ENCODE data around the gene HIP1. TPM values are rescaled to one million over a fixed set of nuclear protein-coding genes. Genes with fewer than 3 reads are reported as not detected.
"Not testable (repeated sequence)": the region's sequence is repeated elsewhere in the genome, so short reads cannot be mapped to it uniquely, and the experiment has no call there.

HIP1 gene
- polyA plus RNA-seq, 2 of the 4 experiments (the other 2 are of a cell fraction), result 17.3 to 33.4 TPM

GRCh38 chr7:75776295-75776971 is 37.7 kb upstream of the HIP1 start:
- no peak overlapping the region for H3K27ac ChIP-seq
- ChIA-PET CTCF (interaction anchor here (0.5 to 1.6 kb wide), 3 partner anchors 12 to 80 kb away, joined by 3 to 5 read pairs (median 5); no protein-coding TSS in a partner anchor), POLR2A (no interaction called here)
- WGBS (ENCODE audit: missing lambda C conversion rate), result 53% methylated on average over 11 of the region's 12 CpGs
- peak in 1 of 2 experiments; percentile 59 for DNase-seq (ENCODE audit: low read depth in 1 of 2, low spot score in 1 of 2)
- H3K4me3 ChIP-seq, result no peak overlapping the region
- TF ChIP-seq POLR2AphosphoS2 (conservative IDR thresholded peaks at IDR 0.05; ENCODE audit: low read length) (no peak), PBX3 (IDR thresholded peaks at IDR 0.05) (no peak), RAD21 (conservative IDR thresholded peaks at IDR 0.05 in 1 of 2, IDR thresholded peaks at IDR 0.05 in 1 of 2) (0 out of 5 replicates have a peak, but pooled peaks of 1 of the 2 experiments have one; percentile 19), NR3C1 (IDR thresholded peaks at IDR 0.05) (no peak), RNF2 (IDR thresholded peaks at IDR 0.05; ENCODE audit: borderline replicate concordance, low read depth) (no peak), JUNB (IDR thresholded peaks at IDR 0.05) (no peak)
- peak; percentile 32 to 72; a peak in 3 of 6 replicates for ATAC-seq
- H3K4me1 ChIP-seq, result peaks cover 12% of the 10 kb centered on the region
- FAIRE-seq, result no peak
- no peaks in the 10 kb centered on the region for H3K9me3 ChIP-seq
- H3K4me2 ChIP-seq, result no peak overlapping the region

- 90% methylated on average over 6 of the region's 6 CpGs for WGBS (ENCODE audit: missing lambda C conversion rate)
- peak overlapping the region in 1 of 2 experiments; percentile 9; a peak in 1 of 6 replicates for H3K27ac ChIP-seq
- H3K4me3 ChIP-seq; FAIRE-seq; DNase-seq (ENCODE audit: low read depth in 1 of 2, low spot score in 1 of 2); ATAC-seq; POLR2A ChIA-PET; CTCF ChIA-PET; H3K9me3 ChIP-seq; H3K4me2 ChIP-seq: not testable (repeated sequence)
- peaks cover 12% of the 10 kb centered on the region for H3K4me1 ChIP-seq
Observed at GRCh38 chr7:75773958-75774357, 35.2 kb upstream of the HIP1 start.

- peaks cover 12% of the 10 kb centered on the region for H3K4me1 ChIP-seq
- POLR2A ChIA-PET, result no interaction called here
- H3K9me3 ChIP-seq, result no peaks in the 10 kb centered on the region
- TF ChIP-seq JUN (IDR thresholded peaks at IDR 0.05) (no peak), CEBPB (IDR thresholded peaks at IDR 0.05) (no peak), RARB (CRISPR knock-in tag; IDR thresholded peaks at IDR 0.05) (0 out of 2 replicates have a peak, but pooled peaks have one; percentile 59), MAX (IDR thresholded peaks at IDR 0.05) (0 out of 2 replicates have a peak, but pooled peaks have one; percentile 26), EP300 (IDR thresholded peaks at IDR 0.05) (0 out of 5 replicates have a peak, but pooled peaks of 1 of the 2 experiments have one; percentile 11), GATA3 (IDR thresholded peaks at IDR 0.05; ENCODE audit: borderline replicate concordance) (peak; percentile 41; the same call in 1 of the 2 replicates), FOSL2 (IDR thresholded peaks at IDR 0.05) (no peak), FOSL2 (CRISPR knock-in tag; IDR thresholded peaks at IDR 0.05) (0 out of 2 replicates have a peak, but pooled peaks have one; percentile 5)
- H3K4me2 ChIP-seq, result peak within 1 kb of the TSS; percentile 49
- peak; percentile 62 to 71; a peak in 4 of 6 replicates for ATAC-seq
- no peak for FAIRE-seq
- CTCF ChIA-PET, result interaction anchor here (0.9 to 1.5 kb wide), 2 partner anchors 10 to 248 kb away, joined by 3 to 12 read pairs; no protein-coding TSS in a partner anchor
- H3K27ac ChIP-seq, result peak within 1 kb of the TSS; percentile 19 to 71; a peak in 4 of 6 replicates
- WGBS (ENCODE audit: missing lambda C conversion rate), result 40% methylated on average over 9 of the region's 9 CpGs
- no peak within 1 kb of the TSS for H3K4me3 ChIP-seq
- DNase-seq (ENCODE audit: low read depth in 1 of 2, low spot score in 1 of 2), result peak in 1 of 2 experiments; percentile 76
Observed at GRCh38 chr7:75772081-75773077, 33.6 kb upstream of the HIP1 start, which contains the start of gene CCL26. TSS of gene CCL26 (minus strand) at chr7:75772211. CDS start at chr7:75772176, 35 bp downstream.

- Histone ChIP-seq H3K4me1 (peaks cover 12% of the 10 kb centered on the region), H3K4me3 (no peak overlapping the region), H3K27ac (peak overlapping the region in 1 of 2 experiments; percentile 71; a peak in 3 of 6 replicates), H3K4me2 (no peak overlapping the region), H3K9me3 (no peaks in the 10 kb centered on the region)
- 90% methylated on average over 1 of the region's 1 CpG for WGBS (ENCODE audit: missing lambda C conversion rate)
- ATAC-seq, result no peak
- ChIA-PET POLR2A (no interaction called here), CTCF (interaction anchor here (1.5 kb wide), 1 partner anchor 9 kb away, joined by 12 read pairs; no protein-coding TSS in a partner anchor)
- DNase-seq (ENCODE audit: low read depth in 1 of 2, low spot score in 1 of 2), result no peak
- FAIRE-seq, result no peak
- TF ChIP-seq CEBPB (IDR thresholded peaks at IDR 0.05) (no peak), E2F6 (IDR thresholded peaks at IDR 0.05; ENCODE audit: borderline replicate concordance, low read depth) (no peak), KDM1A (IDR thresholded peaks at IDR 0.05; ENCODE audit: low read depth) (no peak), NR3C1 (IDR thresholded peaks at IDR 0.05) (no peak), EHMT2 (IDR thresholded peaks at IDR 0.05; ENCODE audit: low read depth) (no peak), ZNF302 (CRISPR knock-in tag; IDR thresholded peaks at IDR 0.05) (no peak), MAZ (IDR thresholded peaks at IDR 0.05; ENCODE audit: borderline replicate concordance, low read depth, low read length) (no peak), MYC (IDR thresholded peaks at IDR 0.05; ENCODE audit: borderline replicate concordance, low read length) (no peak), ESRRA (IDR thresholded peaks at IDR 0.05; ENCODE audit: borderline replicate concordance, low read length) (no peak), KDM5A (IDR thresholded peaks at IDR 0.05) (no peak), CHD2 (IDR thresholded peaks at IDR 0.05; ENCODE audit: low read length, partially characterized antibody) (no peak), CTCF (IDR thresholded peaks at IDR 0.05) (no peak), GATA3 (IDR thresholded peaks at IDR 0.05; ENCODE audit: borderline replicate concordance) (no peak)
Observed at GRCh38 chr7:75771224-75771623, 32.5 kb upstream of the HIP1 start.
